Vagina (tissue), 2 donors: ENCODE results near the gene ATP6V1A. TPM values are rescaled to one million over a fixed set of nuclear protein-coding genes. Genes with fewer than 3 reads are reported as not detected.
"Not testable (repeated sequence)": the region's sequence is repeated elsewhere in the genome, so short reads cannot be mapped to it uniquely, and the experiment has no call there.

Source experiments
- DNase-seq, 2 donors: peaks; one replicate each; pipeline ENCODE4 v3.0.0-alpha.2; 2017; ENCODE audit errors: extremely low spot score in 2 of 2
- H3K27ac ChIP-seq: fragments of 200-600 bp; sonication (generic); one replicate; pipeline ENCODE4 v1.5.1; 2019
- H3K27me3 ChIP-seq: fragments of 200-600 bp; sonication (generic); one replicate; pipeline ENCODE4 v1.5.1; 2019
- H3K36me3 ChIP-seq, 2 donors: fragments of 200-600 bp; sonication (generic); one replicate each; pipeline ENCODE4 v1.5.1; 2017 to 2019
- H3K4me1 ChIP-seq: fragments of 200-600 bp; sonication (generic); one replicate; pipeline ENCODE4 v1.5.1; 2019
- H3K4me3 ChIP-seq, 2 donors: fragments of 200-600 bp; sonication (generic); 1 replicate in 1 of 2; 2 replicates in 1 of 2; pipeline ENCODE4 v1.5.1; 2016 to 2019
- H3K9me3 ChIP-seq: fragments of 200-600 bp; sonication (generic); one replicate; pipeline ENCODE4 v1.5.1; 2019
- POLR2A ChIP-seq, 2 donors: fragments of 450-650 bp; IDR thresholded peaks; one replicate each; pipeline ENCODE4 v1.6.1; 2017; ENCODE audit warnings: antibody characterized with exemption in 2 of 2, mild to moderate bottlenecking in 2 of 2, moderate library complexity in 2 of 2
- POLR2AphosphoS5 ChIP-seq, 2 donors: sonication (generic); formaldehyde crosslinking; IDR thresholded peaks; one replicate each; pipeline ENCODE4 v1.9.0; 2017; ENCODE audit warnings: antibody characterized with exemption in 2 of 2, mild to moderate bottlenecking in 2 of 2, low read depth in 1 of 2; ENCODE audit not compliant: insufficient read depth in 1 of 2
- intact Hi-C: fragments of 100-400 bp; cut with DNase I; formaldehyde crosslinking; loops from one replicate; pipeline ENCODE4 v1.15.1; 2023
- total RNA-seq: library from RNA; depleted of rRNA; stranded (reverse); fragments of >200 nt; gene quantifications from one replicate; pipeline ENCODE4 v1.2.3, GENCODE V29; 2016
- TF ChIP-seq, protein P1 (sequence below), 3 experiments: fragments of 450-650 bp in 2 of 3; fragments of 200-600 bp in 1 of 3; sonication (generic) in 1 of 3; IDR thresholded peaks; one replicate each; pipeline ENCODE4 v1.5.1; 2017 to 2019; ENCODE audit warnings: antibody characterized with exemption in 3 of 3, mild to moderate bottlenecking in 2 of 3, moderate library complexity in 2 of 3

The ATP6V1A gene
- total RNA-seq, 1 donor from 2014 or later, result 28.5 TPM

DNA sequence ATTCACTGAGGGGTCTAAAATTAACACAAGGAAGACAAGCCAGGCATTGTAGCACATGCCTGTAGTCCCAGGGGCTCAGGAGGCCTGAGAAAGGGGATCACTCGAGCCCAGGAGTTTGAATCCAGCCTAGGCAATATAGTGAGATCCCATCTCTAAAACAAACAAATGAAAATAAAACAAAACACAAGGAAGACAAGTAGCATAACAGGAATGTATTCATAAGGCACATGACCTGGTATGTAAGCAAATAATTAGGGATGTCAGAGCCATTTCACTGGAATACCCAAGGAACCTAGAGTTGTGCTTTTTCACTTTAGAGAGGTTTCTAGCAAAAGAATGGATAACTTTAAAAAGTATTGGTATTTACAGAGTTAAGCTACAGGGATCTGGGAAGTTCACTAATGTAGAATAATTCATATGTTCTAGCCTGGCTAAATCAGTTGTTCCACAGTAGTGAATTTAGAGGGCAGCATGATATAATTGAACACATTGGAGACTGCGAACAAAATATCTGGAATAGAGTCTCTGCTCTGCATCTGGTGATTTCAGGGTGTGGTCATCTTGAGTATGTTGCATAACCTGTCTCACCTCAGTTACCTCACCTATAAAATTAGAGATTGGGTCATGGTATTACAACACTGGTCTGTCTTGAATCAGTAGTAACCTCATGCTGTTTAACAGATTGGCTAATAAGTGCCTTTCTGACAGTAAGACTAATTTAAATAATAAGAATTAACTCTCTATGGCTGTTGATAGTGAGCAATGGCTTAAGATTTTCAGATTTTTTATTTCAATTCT lies 101.0 kb downstream of the ATP6V1A start:
- intact Hi-C loops, result no loop called here
- Histone ChIP-seq H3K9me3 (no peaks in the 10 kb centered on the region), H3K4me1 (no peaks in the 10 kb centered on the region), H3K4me3 (no peak overlapping the region), H3K36me3 (no peaks in the 10 kb centered on the region), H3K27me3 (no peaks in the 10 kb centered on the region), H3K27ac (no peak overlapping the region)
- TF ChIP-seq, protein P1, sequence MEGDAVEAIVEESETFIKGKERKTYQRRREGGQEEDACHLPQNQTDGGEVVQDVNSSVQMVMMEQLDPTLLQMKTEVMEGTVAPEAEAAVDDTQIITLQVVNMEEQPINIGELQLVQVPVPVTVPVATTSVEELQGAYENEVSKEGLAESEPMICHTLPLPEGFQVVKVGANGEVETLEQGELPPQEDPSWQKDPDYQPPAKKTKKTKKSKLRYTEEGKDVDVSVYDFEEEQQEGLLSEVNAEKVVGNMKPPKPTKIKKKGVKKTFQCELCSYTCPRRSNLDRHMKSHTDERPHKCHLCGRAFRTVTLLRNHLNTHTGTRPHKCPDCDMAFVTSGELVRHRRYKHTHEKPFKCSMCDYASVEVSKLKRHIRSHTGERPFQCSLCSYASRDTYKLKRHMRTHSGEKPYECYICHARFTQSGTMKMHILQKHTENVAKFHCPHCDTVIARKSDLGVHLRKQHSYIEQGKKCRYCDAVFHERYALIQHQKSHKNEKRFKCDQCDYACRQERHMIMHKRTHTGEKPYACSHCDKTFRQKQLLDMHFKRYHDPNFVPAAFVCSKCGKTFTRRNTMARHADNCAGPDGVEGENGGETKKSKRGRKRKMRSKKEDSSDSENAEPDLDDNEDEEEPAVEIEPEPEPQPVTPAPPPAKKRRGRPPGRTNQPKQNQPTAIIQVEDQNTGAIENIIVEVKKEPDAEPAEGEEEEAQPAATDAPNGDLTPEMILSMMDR (IDR thresholded peaks at IDR 0.05), result no peak
- TF ChIP-seq POLR2AphosphoS5 (IDR thresholded peaks at IDR 0.05; ENCODE audit: insufficient read depth in 1 of 2, low read depth in 1 of 2), result peak in 1 of 2 donors; percentile 79
- DNase-seq, result no peak

DNA sequence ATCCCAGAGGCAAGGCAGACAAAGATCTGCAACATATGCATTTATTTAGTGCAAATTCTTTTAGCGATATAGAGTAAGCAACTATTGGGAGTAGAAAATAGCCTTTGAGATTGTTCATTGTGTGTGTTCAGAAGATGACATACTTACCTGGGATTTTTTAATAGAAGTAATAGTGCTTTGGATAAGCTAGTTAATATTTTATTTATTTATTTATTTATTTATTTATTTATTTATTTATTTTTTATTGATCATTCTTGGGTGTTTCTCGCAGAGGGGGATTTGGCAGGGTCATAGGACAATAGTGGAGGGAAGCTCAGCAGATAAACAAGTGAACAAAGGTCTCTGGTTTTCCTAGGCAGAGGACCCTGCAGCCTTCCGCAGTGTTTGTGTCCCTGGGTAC lies 102.2 kb downstream of the ATP6V1A start:
- H3K27ac ChIP-seq, H3K36me3 ChIP-seq, H3K9me3 ChIP-seq, H3K4me1 ChIP-seq, DNase-seq, H3K4me3 ChIP-seq, H3K27me3 ChIP-seq, intact Hi-C loops: not testable (repeated sequence)

DNA sequence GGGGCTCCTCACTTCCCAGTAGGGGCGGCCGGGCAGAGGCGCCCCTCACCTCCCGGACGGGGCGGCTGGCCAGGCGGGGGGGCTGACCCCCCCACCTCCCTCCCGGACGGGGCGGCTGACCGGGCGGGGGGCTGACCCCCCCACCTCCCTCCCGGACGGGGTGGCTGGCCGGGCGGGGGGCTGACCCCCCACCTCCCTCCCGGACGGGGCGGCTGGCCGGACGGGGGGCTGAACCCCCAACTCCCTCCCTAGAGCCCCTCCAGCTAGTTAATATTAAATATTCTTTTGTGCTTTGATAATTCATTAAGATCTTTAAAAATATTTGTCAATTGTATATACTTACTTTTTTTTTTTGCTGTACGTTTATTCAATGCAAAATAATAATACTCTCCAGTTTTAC lies 103.0 kb downstream of the ATP6V1A start:
- H3K36me3 ChIP-seq, H3K27ac ChIP-seq, H3K27me3 ChIP-seq, DNase-seq, H3K4me3 ChIP-seq, H3K9me3 ChIP-seq, H3K4me1 ChIP-seq, intact Hi-C loops: not testable (repeated sequence)

DNA sequence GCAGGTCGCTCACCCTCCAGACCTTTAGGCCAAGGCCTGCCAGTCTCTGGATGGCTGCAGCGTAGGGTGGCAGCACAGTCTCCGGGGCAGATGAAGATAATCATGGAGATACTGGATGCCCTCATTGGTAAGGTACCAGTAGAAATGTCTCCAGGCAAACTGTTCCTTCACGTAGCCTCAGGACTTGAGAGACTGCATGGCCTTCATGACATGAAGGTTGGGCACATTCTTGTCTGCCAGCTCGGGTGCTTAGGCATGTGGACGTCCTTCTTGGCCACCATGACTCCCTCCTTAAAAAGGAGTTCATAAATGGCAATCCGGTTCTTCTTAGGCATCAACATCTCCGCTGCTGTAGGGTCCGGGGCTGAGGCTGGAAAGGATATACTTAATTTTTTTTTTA lies 103.6 kb downstream of the ATP6V1A start:
- intact Hi-C loops, DNase-seq: not testable (repeated sequence)

DNA sequence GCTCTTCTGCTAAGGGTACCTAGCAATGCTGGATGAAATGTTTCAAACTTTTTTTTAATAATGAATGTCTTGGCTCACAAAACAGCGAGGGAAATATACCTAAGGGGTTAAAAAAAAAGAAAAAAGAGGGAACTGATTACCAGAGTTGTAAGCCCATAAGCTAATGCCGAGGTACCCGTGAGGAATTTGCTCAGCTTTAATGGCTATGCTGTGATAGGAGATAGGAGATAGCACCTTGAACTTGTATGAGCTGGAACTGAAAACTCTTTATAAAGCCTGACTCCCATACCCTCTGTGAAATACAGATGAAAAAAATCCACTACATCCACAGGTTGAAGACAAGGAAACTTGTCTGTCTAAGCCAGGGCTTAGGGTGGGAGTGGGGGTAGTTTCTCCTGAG lies 105.7 kb downstream of the ATP6V1A start:
- no peak for DNase-seq
- Histone ChIP-seq H3K4me3 (no peak overlapping the region), H3K4me1 (no peaks in the 10 kb centered on the region), H3K36me3 (no peaks in the 10 kb centered on the region), H3K27me3 (no peaks in the 10 kb centered on the region), H3K9me3 (no peaks in the 10 kb centered on the region), H3K27ac (no peak overlapping the region)
- TF ChIP-seq POLR2A (IDR thresholded peaks at IDR 0.05), result no peak
- TF ChIP-seq, protein P1 (IDR thresholded peaks at IDR 0.05), result no peak
- TF ChIP-seq POLR2AphosphoS5 (IDR thresholded peaks at IDR 0.05; ENCODE audit: insufficient read depth in 1 of 2, low read depth in 1 of 2), result no peak
- intact Hi-C loops, result no loop called here

More for the DNA sequence above, 103.6 kb downstream of the ATP6V1A start:
- not testable (repeated sequence) for H3K27me3 ChIP-seq, H3K4me1 ChIP-seq, H3K27ac ChIP-seq, H3K36me3 ChIP-seq, H3K4me3 ChIP-seq, H3K9me3 ChIP-seq

Other genes with a start within 250 kb of the ATP6V1A start
- 26.8 TPM for gene SPICE1, start 231.9 kb upstream of the ATP6V1A start, total RNA-seq
- 44.0 TPM for gene SIDT1, start 214.5 kb upstream of the ATP6V1A start, total RNA-seq
- 19.2 TPM for gene USF3, start 50.4 kb upstream of the ATP6V1A start, total RNA-seq
- gene NAA50, start 786 bp upstream of the ATP6V1A start, total RNA-seq, result 90.1 TPM
- 9.6 TPM for gene GRAMD1C, start 91.8 kb downstream of the ATP6V1A start, total RNA-seq
- 5.4 TPM for gene ZDHHC23, start 201.0 kb downstream of the ATP6V1A start, total RNA-seq